ENCODE results near the gene PGA4.
A peak's percentile ranks its signal among the peaks of the same experiment; 100 is the strongest.
"Not testable (repeated sequence)": the region's sequence is repeated elsewhere in the genome, so short reads cannot be mapped to it uniquely, and the experiment has no call there.

Gene PGA4

GRCh38 chr11:61222047-61222446 lies at the start of gene PGA4:
Gene PGA4, plus strand, starts transcription at chr11:61222347. Its CDS starts 54 bp downstream, at chr11:61222401.
- not testable (repeated sequence) for DNase-seq

DNA sequence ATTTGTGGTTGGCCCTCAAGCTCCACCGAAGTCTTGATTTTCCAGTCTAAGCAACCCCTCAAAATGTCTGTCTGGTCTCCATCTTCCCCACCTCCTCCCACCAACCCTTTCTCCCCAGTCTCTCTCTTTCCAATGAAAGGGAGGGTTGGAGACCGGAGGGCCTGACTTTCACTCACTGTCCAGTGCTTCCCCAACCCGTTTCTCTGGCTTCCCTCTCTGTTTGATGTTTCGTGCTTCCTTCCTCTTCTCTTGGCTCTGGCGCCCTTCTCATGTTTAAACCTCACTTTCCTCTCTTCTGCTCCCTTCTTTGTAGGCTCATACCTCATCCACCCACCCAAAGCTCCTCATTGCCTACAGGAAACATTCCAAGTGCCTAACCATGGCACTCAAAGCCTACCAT lies 49.8 kb upstream of the PGA4 start:
- DNase-seq, result no peak

DNA sequence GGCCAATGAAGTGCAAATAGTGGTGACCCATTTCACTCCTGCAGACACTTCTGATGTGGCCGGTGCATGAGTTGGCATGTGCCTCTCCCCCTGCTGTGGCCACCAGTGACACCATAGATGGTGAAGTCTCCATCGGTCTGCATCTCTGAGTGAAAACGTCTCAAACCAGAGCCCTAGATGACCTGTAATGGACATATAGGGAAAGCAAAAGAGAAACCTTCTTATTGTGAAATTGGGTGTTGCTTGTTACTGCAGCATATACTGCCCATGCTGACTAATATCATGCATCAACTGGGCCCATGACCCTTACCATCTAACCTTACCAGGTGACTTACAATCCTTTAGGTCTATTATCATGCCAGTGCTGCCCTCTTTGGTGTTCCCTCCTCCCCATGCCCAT lies 49.3 kb upstream of the PGA4 start:
- DNase-seq, result no peak

- DNase-seq, result no peak
Measured at GRCh38 chr11:61173456-61173855, 48.7 kb upstream of the PGA4 start.

DNA sequence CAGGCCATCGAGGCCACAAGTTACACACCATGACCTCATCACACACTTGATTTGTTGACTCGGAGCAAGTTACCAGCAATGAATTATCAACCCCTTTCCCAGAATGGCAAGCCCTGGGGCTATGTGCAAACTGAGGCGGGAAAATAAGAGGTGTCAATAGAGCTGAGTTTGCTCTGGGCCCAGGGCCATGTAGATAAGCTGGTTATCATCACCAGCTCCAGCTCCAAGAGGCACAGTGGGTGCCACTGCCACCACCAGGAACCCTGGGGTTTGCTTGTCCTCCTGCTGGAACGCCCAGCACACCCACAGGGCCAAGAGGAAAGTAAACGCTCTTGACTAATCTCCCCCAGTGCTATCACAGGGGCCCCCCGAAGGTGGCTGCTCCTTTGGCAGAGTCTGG lies 47.9 kb upstream of the PGA4 start:
- no peak for DNase-seq

GRCh38 chr11:61174949-61175348 lies 47.2 kb upstream of the PGA4 start:
- no peak for DNase-seq

GRCh38 chr11:61176446-61176845 lies 45.7 kb upstream of the PGA4 start:
- no peak for DNase-seq

- not testable (repeated sequence) for DNase-seq
Measured at GRCh38 chr11:61180205-61180604, 41.9 kb upstream of the PGA4 start.

- no peak for DNase-seq
Measured at GRCh38 chr11:61181489-61181888, 40.7 kb upstream of the PGA4 start.

- DNase-seq, result peak; percentile 70
Measured at GRCh38 chr11:61183645-61184044, 38.5 kb upstream of the PGA4 start.

DNA sequence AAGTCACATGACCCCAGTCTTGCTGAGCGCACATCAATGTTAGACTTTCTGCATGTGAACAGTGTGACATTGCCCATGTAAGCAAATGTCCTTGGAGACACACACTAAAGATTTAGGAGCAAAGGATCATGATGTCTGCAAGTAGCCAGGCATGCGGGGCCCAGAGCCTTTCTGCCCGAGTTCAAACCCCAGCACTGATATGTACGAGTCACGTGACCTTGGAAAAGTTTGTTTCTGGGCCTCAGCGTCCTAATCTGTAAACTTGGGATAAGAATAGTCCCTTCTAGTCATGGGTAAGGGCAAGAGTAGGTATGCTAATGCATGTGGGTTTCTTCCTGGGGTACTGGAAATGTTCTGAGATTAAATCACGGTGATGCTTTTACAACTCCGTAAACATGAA lies 35.6 kb upstream of the PGA4 start:
- no peak for DNase-seq

GRCh38 chr11:61187505-61188130 lies 34.5 kb upstream of the PGA4 start:
- peak; percentile 78 for DNase-seq

DNA sequence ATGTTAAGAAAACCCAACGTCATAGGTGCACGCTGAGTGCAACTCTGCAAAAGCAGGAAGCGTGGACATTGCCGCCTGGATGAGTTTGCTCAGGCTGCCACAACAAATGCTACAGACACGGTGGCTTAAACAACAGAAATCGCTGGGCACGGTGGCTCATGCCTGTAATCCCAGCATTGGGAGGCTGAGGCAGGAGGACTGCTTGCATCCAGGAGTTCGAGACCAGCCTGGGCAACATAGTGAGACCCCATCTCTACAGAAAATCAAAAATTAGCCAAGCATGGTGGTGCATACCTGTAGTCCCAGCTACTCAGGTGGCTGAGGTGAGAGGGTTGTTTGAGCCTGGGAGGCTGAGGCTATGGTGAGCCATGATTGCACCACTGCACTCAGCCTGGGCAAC lies 32.2 kb upstream of the PGA4 start:
- no peak for DNase-seq

DNA sequence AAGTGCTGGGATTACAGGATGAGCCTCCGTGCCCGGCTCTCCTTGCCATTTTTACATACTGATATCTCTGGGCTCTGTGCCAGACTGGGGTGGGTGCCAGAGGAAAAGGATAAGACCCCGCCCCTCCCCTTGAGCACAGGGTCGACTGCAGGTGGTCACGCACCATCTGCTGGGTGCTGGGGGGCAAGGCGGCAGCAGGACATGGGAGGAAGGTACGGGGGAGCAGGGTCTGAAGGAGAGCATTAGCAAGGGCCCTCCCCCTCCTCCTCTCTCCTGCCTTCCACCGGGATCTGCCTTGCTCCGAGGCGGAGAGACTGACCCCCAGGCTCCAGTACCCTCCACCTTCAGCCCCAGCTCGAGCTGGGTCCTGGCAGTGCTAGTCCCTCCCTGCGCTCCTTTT lies 28.6 kb upstream of the PGA4 start:
- DNase-seq, result no peak

DNA sequence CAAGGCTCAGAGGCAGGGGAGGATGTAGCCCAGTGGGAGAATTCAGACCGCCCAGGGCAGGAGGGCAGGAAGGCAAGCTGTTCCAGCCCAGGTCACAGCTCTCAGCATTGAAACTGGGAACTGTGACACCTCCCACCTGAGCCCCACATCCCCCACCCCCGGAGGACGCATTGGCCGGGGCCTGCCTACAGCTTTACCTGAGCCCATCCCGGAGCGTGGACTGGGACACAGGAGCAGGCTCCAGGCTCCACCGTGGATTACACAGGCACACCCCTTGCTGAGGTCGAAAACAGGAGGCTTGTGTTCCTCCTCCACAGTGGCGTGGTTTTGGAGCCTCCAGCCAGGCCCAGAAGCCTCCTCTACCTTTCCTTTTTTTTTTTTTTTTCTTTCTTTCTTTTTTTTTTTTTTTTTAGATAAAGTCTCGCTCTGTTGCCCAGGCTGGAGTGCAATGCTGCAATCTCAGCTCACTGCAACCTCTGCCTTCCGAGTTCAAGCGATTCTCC lies 27.9 kb upstream of the PGA4 start:
- DNase-seq, result no peak

- DNase-seq, result no peak
Measured at GRCh38 chr11:61194981-61195695, 27.0 kb upstream of the PGA4 start.

DNA sequence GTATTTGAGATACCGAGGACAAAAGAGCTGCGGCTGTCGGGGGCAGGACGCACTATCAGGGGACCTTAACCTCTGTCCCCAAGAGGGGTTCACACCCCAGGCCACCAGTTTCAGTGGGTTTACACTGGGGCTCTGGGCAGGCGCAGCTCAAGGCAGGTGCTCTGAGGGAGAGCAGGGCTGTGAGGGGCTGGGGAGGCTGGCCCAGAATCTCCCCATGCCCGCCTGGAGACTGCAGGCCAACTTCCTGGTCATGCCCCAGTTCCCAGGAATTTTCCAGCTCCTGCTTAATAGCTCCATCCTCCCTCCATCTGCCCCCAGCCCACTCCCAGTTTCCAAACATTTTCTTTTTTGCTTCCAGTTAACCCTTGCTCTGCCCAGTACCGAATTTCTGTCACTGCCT lies 26.4 kb upstream of the PGA4 start:
- DNase-seq, result no peak

DNA sequence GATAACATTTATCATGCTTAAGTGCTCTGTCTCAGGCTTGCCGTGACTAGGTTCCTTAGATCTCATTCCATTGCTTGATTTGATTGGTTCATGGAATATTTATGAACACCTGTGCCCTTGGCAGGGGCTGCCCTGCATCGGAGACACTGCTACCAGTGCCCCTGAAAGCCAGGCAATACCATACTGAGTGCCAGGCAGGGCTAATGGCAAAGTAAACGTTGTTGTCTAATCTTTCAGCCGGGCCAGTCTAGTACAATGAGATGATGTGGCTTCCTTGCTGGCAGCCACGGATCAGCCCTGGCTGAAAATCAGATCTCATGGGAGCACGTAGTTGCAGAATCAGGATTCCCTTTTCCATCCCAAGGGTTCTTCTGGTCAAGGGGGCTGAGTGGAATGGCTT lies 23.8 kb upstream of the PGA4 start:
- DNase-seq, result no peak

- DNase-seq, result no peak
Measured at GRCh38 chr11:61198948-61199523, 23.1 kb upstream of the PGA4 start.

DNA sequence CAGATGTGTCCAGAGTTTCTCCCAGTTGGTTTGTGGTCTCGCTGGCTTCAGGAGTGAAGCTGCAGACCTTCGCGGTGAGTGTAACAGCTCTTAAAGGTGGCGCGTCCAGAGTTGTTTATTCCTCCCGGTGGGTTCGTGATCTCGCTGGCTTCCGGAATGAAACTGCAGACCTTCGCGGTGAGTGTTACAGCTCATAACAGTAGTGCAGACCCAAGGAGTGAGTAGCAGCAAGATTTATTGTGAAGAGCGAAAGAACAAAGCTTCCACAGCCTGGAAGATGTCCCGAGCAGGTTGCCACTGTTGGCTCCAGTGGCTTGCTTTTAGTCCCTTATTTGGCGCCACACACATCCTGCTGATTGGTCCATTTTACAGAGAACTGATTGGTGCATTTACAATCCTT lies 20.7 kb upstream of the PGA4 start:
- no peak for DNase-seq

GRCh38 chr11:61202950-61203746 lies 19.0 kb upstream of the PGA4 start, which contains the start of gene PGA3:
Gene PGA3, plus strand, starts transcription at chr11:61203515. Its CDS starts 50 bp downstream, at chr11:61203565.
- not testable (repeated sequence) for DNase-seq

DNA sequence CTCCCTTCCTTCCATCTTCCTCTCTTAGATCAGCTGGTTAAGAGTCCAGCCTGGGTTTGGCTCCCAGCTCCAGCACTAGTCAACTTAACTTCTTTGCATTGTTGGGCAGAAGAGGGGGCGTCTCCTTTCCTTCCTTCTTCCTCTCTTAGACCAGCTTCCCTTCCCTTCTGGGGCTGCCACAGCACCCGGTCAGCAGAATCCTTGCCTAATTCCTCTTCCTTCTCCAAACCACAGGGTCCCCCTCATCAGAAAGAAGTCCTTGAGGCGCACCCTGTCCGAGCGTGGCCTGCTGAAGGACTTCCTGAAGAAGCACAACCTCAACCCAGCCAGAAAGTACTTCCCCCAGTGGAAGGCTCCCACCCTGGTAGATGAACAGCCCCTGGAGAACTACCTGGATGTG lies 18.3 kb upstream of the PGA4 start:
- DNase-seq, result not testable (repeated sequence)

DNA sequence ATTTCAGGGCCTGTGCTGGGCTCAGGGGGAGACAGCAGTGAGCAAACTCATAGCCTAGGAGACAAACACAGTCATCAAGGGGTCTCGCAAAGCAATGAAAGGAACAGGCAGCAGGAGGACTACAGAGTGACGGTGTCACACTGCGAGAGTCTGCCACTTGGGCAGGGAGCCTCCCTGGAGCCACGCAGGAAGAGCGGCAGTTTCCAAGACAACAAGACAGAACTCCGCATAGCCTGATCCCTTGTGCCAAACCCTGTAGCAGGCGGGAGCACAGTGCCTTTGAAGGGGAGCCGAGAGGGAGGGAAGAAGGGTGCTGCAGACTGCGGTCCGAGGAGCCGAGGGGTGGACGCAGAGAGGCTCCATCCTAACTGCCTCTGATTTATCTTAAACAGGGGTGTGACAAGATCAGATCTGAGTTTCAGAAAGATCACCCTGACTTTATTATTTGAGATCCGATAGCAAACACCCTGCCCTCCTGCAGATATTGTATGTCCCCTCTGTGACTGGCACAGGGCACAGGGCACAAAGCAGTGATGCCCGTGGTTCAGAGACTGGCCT lies 17.6 kb upstream of the PGA4 start:
- not testable (repeated sequence) for DNase-seq

Measured in islet precursor cell (in vitro differentiated cells).